GM19372 (cell line): ENCODE data around the gene MYO18B.

Experiments
- ATAC-seq: cut with Tn5 transposase; IDR thresholded peaks from one replicate; pipeline ENCODE4 v1.9.1; 2021; ENCODE audit warnings: mild to moderate bottlenecking, low read depth, moderate library complexity; ENCODE audit not compliant: unreplicated experiment

The MYO18B gene

DNA sequence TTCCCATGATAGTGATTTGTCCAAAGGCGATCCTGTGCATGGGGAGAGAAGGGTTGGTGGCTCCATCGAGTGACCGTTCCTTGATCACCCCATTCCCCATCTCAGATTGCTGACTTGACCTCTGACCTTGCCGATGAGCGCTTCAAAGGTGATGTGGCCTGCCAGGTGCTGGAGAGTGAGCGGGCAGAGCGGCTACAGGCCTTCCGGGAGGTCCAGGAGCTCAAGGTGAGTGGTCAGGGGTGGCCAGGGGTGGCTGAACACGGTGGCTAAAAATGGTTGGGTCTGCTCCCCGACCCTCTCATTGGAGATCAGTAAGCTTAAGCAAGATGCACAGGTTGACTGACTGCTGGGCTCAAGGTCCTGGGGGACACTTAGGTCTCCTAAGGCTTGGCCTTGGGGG, 148.7 kb downstream of the MYO18B start:
- no peak for ATAC-seq

DNA sequence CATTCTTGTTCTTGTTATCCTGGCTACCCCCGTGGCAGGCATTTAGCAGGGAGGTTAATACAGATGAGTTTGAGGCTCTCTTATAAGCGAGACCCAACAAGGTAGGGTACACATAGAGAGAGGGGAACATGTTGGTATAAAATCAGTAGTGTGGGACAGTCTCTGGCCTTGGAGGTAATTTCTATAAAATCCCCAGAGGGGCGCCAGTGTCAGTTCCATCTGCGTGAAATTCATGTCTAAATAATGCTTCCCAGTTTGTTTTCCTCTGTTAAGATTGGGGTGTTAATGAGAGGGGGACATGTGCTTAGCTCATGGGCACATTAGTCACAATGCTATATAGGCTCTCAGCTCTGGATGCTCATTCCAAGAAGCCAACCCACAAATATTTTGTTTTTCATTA, 150.7 kb downstream of the MYO18B start:
- ATAC-seq: no peak

DNA sequence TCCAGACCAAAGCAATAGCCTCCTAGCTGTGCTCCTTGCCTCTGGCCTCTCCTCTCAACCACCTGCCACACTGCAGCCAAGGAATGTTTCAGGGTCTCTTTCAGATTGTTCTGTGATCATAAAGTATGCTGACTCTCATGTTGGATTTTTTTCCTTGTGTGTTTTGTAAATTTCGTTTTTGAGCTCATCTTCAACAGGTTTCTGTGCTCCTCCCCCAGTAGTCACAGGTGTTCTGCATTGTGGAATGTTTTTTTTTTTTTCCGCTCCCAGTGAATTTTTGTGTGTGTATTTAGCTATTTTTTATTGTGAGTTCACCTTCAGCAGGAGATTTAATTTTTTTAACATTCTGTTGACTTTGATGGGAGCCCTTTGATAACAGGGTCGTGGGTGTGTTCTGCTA, 153.7 kb downstream of the MYO18B start:
- no peak for ATAC-seq

DNA sequence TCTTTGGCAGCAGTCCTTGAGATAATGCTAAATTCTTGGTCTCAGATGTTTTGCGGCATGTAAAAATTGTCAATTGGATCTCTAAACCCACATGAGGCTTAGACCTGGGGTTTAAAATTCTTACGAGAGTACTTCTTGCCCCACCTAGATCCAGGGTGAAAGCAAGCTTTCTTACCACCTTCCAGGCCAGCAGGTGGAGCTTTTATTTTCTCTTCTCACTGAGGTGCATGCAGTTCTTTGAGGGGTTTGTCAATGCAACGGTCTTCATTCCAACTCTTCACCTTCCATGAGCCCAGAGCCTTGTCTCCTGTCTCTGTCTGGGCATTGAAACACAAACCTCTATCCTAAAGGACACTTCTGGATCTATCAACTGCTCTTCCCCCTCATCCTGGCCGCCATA, 154.1 kb downstream of the MYO18B start:
- no peak for ATAC-seq

DNA sequence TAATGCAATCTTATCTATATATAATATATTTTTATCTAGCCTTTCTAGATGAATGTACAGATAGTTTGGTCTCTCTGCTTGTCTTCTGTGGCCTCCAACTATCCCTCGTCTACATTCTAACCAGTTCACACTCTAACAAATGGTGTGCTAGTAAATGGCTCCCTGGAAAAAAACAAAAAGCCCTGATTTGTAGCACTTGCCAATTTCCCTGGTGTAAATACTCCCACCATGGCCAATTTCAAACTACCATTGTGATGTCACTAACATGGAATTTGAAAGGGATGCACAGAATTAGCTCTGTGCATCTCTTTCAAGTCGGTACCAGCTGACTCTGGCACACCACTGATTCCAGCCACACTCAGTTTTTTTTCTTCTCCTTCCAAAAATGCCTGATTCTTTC, 154.6 kb downstream of the MYO18B start:
- ATAC-seq: no peak

DNA sequence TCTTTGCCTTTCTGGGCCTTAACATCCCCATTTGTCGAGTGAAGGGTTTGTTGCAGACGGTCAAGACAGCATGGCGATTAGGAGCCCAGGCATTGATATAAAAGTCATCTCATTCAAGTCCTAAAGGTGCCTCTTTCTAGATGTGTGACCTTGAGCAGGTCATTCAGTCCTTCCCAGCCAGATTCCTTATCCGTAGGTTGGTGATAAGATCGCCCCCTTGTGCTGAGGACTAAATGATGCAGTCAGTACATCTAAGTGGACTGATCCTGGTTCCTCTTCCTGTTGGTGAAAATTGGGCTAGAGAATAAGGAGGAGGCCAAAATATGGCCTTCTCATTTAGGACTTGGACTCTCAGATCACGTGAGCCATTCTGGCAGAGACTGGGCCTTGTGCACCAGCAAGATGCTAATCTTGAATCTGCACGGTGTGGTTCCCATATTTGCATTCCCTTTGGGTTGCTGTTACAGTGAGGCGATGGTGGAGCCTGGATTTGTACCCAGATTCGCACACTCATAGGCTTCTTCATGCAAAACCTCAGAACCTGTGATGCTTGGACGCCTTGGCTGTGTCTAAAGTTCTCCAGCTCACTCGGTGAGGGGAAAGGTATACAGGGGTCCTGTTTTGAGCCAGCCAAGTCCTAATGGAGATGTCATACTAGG, 156.8 kb downstream of the MYO18B start:
- no peak for ATAC-seq

DNA sequence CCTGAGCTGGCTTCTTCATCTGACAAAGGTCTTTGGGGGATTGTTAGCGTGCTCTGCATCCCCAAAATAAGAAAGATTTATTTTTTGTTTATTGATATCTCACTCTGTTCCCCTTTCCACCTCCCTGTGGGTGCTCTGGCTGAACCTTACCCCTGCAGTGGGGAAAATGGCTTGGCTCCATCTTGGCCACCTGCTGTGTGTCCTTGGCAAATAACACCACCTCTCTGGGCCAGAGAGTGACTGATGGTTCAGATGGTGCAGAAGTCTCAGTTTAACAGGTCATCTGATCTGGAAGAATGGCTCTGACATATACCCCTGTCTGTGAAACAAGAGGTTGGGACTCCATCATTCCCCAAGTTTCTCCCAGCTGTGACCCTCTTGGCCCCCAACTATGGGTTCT, 157.6 kb downstream of the MYO18B start:
- ATAC-seq: no peak

DNA sequence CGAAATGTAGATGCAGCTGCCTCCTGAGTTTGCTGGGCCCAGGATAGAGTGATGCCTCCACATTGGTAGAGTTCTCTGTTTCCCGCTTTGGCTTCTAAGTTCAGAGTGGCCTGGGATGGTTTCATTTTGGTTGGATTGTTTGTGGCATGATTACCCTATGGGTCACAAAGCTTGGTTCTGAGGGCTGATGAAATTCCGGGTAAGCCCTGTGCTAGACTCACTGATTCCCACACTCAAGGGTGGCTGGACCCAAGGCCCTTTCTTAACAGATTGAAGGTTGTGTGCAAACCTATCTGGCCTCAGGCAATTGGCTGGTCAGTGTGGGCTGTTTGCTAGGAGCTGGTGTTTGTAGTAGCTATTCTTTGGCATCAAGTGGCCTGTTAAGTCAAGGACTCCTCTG, 158.4 kb downstream of the MYO18B start:
- no peak for ATAC-seq

DNA sequence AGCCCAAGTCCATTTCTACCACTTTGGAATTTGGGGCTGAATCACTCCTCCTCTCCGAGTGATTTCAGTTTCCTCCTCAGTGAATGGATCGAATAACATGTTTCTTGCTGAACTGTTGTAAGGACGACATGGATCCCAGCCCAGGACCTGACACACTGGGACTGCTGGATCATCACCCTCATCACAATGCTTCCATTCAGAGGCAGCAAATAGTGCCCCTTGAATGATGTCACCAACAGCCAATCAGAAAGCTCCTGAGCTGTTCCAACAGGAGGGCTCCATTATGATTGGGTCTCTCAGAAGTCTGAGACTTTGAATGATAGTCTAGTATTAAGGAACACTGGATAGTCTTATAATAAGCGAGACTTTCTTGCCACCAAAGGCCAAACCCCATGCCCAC, 158.9 kb downstream of the MYO18B start:
- no peak for ATAC-seq

DNA sequence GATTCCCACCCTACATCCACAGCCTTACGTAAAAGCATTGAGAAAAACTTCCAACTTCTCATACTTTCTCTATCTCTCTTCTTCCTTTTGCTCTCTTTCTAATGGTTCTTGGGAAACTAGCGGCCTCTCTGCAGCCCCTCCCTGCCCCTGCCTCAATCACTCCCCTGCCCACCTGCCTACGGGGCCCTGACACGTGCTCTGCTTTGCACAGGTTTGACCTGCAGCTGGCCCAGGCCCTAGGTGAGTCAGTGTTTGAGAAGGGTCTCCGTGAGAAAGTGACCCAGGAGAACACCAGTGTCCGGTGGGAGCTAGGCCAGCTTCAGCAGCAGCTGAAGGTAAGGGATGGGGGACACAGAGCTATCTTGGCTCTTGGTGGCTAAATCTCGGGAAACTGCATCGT, 160.4 kb downstream of the MYO18B start:
- ATAC-seq: no peak

DNA sequence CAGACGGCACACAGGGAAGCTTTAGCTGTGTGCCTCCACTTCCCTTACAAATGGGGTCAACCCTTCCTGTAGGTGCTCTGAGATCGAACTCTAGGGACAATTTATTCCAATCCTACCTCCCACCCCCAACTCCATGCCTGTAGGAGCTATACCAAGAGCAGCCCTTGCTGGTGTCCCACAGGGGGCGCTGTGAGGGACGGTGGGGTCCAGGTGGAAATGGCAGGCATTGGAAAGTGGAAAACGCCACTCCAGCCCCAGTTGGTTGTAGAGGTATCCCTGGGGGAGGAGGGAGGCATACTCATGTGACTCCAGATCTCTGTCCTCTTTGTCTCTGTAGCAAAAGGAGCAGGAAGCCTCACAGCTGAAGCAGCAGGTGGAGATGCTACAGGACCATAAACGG, 161.3 kb downstream of the MYO18B start:
- ATAC-seq: no peak

DNA sequence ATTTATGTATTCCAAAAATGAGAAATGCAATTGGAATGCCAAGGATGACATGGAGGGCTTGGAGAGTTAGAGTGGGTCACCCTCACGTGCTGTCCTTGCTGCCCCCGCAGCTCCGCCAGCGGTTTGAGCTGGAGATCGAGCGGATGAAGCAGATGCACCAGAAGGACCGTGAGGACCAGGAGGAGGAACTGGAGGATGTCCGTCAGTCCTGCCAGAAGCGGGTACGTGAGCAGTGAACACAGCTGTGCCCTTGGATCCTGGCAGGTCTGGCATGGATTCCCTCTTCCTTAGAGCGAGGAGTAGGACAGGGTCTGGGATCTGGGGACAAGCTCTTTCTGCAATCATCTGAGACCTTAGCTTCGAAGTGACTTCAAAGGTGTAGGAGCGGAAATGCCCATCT, 166.2 kb downstream of the MYO18B start:
- ATAC-seq: no peak

DNA sequence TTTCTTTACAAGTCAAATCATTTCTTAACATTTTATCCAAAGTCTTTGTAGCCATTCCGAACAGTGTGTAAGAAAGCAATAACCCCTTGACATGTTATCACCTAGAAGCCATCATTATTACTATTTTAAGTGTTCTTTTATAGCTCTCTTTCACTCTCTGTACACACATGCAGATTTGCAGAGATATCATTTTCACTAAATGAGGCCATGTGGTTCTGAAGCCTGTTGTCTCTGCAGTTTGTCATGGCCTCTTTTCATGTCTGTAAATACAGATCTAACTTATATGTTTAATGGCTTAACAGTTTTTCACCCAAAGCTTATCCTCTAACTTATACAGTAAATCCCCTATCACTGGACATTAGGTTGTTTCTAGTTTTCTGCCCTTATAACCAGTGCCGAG, 166.8 kb downstream of the MYO18B start:
- ATAC-seq: no peak

DNA sequence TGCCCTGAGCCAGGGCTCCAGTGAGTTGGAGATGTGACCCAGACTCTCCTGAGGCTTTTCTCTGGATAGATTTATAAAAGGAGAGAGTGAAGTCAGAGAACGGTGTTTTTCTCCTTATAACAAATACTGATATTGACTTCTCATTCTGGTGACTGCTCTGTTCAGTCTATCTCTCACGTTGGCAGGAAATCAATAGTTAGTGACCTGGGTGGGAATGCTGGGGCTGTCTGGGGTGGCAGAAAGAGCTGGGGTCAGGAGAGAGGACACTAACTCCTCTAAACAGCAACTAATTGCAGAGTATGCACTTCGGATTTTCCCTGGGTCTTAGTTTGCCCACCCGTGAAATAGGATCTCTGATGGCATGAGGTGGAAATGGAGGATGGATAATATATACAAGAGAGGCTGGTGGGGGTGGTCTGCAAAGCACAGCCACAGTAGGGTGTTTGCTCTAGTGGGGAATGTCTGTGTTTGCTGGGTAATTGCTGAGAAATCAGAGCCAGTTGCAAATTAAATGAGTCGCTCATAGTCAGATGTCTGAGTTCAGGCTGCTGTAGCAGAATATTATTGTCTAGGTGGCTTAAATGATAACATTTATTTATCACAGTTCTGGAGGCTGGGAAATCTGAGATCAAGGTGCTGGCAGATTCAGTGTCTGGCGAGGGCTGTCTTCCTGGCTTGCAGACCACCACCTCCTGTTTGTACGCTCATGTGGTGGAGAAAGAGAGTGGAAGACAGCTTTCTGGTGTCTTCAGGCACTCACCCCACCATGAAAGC, 167.8 kb downstream of the MYO18B start:
- no peak for ATAC-seq

DNA sequence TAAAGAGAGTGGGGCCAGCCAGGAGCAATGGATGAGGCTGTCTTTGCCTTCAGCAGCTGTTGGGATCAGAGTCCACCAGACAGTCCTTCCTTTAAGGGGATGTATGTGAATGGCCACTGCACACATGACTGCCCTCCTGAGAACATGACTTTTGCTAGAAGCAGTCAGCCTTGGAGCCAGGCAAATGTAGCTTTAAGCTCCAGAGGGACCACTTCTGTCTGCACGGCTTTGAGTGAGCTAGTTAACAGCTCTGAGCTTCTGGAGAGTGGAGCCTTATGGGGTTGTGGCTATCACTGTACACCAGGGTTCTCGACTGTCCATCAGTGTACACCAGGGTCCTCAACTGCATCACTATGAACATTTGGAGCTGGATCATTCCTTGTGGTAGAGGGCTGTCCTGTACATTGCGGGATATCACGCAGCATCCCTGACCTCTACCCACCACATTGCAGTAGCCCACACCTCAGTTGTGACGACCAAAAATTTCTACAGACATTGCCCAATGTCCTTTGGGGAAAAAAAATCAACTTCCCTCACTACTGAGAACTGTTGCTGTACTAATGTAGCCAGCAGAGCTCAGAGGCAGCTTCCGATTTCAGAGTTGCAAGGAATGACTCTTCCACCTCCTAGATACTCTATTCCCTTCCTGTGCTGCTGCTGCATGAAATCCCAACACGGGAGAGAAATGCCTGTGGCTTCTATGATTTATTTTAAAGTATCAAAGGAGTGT, 169.4 kb downstream of the MYO18B start:
- no peak for ATAC-seq

DNA sequence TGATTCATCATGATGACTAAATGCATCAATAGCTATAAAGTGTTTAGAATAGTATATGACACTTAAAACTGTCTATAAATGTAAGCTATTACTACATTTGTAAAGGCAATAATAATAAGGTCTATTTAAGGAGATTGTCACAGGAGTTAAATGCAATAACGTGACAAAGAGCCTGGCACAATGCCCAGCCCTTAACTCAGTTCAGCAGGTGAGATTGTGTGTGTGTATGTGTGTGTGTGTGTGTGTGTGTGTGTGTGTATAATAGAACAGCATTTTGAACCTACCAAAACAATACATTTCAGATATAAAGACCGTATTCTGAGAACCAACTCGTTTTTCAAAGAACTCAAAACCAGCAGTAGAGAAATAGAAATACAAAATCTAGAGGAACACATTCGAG, 177.5 kb downstream of the MYO18B start:
- ATAC-seq: no peak

DNA sequence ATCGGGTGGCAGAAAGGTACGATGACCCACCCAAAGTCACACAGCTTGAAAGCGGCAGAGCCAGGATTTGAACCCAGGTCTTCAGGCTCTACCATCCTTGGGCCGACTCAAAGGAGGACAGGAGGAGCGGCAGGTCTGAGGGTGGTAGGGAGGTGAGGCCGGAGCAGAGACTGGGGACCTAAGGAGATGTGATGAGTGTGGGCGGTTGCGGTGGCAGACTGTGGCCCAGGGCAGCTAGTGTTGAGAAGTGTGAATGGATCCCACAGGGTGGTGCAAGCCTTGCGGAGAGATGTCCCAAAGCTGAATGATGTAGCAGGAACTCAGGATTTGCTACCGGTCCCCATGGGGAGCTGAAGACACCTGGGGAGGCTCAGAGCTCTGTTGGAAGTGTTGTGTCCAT, 180.2 kb downstream of the MYO18B start:
- ATAC-seq: no peak

DNA sequence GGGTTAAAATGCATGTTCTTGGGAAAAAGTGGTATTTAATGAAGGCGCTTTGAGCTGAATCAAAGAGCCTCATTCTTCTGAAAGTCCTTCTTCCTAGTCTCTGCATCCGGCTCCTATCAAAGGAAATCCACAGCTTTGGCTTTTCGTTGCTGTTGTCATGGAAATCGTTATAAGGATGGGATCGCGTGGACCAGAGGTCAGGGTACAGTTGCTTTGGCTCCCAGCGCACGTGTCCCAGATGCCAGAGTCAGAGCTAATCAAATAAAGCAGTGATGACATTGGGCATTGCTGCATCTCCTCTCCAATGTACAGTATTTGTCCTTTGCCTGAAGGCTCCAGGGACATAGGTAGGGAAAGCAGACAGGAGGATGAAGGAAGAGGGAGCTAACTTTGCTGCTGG, 181.9 kb downstream of the MYO18B start:
- no peak for ATAC-seq

DNA sequence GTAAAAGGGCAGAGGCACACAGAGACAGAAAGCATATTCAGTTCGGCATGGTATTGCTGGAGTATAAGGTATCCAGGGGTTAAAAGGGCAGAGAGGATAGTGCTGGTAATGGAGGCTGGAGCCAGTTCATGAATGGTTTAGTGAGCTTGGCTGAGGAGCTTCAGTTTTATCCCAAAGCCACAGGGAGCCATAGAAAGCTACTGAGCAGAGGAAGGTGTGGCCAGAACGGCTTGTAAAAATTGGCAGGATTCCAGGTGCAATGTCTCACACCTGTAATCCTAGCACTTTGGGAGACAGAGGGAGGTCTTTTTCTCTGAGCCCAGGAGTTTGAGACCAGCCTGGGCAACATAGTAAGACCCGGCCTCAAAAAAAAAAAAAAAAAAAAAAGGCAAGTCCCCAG, 186.1 kb downstream of the MYO18B start:
- ATAC-seq: no peak

DNA sequence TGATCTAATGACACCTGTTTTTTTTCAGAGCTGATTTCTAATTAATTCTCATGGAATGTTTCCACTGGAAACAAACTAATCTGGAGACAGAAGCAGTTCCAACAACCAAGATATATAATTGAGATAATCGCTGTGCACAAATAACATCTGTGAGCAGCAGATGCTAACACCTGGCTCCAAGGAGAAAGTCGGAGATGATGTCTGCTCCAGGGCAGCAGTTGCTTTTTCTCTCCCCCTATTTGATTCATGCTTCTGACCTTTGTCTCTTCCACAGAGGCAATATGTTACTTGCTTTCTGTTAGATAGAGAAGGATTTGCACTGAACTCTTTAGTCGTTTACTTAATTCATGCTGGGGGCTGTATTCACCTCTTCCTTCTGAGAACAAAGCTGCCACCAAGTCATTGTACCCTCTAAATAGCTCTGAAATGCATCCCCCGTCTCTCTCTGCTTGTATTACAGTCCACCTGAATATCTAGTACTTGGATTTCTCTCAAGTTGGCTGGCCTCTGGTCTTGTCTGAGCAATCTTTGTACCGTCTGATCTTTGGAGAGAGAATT, 187.4 kb downstream of the MYO18B start:
- no peak for ATAC-seq

DNA sequence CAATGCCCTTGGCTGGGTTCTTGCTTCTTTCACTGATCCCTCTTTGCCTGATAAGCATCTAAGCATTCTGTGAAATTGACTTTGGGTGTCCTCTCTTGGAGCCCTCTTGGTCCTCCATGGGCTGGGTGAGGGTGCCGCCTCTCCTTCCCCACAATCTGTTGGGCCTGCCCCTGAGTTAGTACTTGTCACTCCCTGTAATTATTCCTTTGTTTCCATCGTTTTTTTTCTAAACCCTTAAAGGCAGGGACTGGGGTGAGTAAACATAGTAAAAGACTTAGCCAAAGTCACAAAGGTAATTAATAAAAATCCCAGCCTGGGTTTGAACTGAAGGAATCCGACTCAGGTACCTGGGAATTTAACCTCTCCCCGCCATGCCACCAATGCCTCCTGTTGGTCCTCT, 188.1 kb downstream of the MYO18B start:
- no peak for ATAC-seq
